Transverse colon (tissue), 4 donors: ENCODE data around the gene PKP3. TPM values are rescaled to one million over a fixed set of nuclear protein-coding genes. Genes with fewer than 3 reads are reported as not detected.

Experiments
- DNase-seq: peaks from one replicate; pipeline ENCODE4 v3.0.0-alpha.2; 2019
- H3K27ac ChIP-seq, 4 donors: fragments of 200-600 bp; sonication (generic); 2 replicates each; pipeline ENCODE4 v1.5.1; 2016 to 2018; ENCODE audit warnings: inconsistent platforms in 4 of 4
- H3K27me3 ChIP-seq: fragments of 200-600 bp; sonication (generic); 2 replicates; pipeline ENCODE4 v1.5.1; 2017; ENCODE audit warnings: inconsistent platforms
- H3K36me3 ChIP-seq, 4 donors: fragments of 200-600 bp; sonication (generic); 2 replicates each; pipeline ENCODE4 v1.5.1; 2017 to 2019; ENCODE audit warnings: inconsistent platforms in 4 of 4
- H3K4me1 ChIP-seq, 4 donors: fragments of 200-600 bp; sonication (generic); 2 replicates each; pipeline ENCODE4 v1.5.1; 2017 to 2020; ENCODE audit warnings: inconsistent platforms in 4 of 4
- H3K4me3 ChIP-seq, 4 donors: fragments of 200-600 bp; sonication (generic); 1 replicate in 1 of 4; 2 replicates in 3 of 4; pipeline versions ENCODE4 v1.5.1 to v1.6.1; 2017 to 2019; ENCODE audit warnings: inconsistent platforms in 4 of 4
- H3K9me3 ChIP-seq, 2 donors: fragments of 200-600 bp; sonication (generic); 2 replicates each; pipeline ENCODE4 v1.5.1; 2017 to 2019; ENCODE audit warnings: inconsistent platforms in 2 of 2
- CTCF ChIP-seq, 5 experiments: fragments of 200-600 bp in 3 of 5; fragments of 450-650 bp in 2 of 5; sonication (generic) in 3 of 5; IDR thresholded peaks; 1 replicate in 2 of 5; 2 replicates in 3 of 5; pipeline ENCODE4 v1.5.1; 2016 to 2017; ENCODE audit warnings: antibody characterized with exemption in 5 of 5, inconsistent platforms in 3 of 5, mild to moderate bottlenecking in 2 of 5, moderate library complexity in 1 of 5
- EP300 ChIP-seq: sonication (generic); formaldehyde crosslinking; IDR thresholded peaks from one replicate; pipeline ENCODE4 v1.6.1; 2017; ENCODE audit warnings: antibody characterized with exemption, low read depth
- POLR2A ChIP-seq: fragments of 450-650 bp; IDR thresholded peaks from one replicate; pipeline ENCODE4 v1.6.1; 2016; ENCODE audit warnings: antibody characterized with exemption, mild to moderate bottlenecking, moderate library complexity
- POLR2AphosphoS5 ChIP-seq, 3 donors: sonication (generic); formaldehyde crosslinking; IDR thresholded peaks; one replicate each; pipeline ENCODE4 v1.6.1; 2016; ENCODE audit warnings: antibody characterized with exemption in 3 of 3
- WGBS, 2 donors: methylation state at CpG; one replicate each; pipeline ENCODE4 v1.1.5; 2018; ENCODE audit warnings: low coverage in 1 of 2; 5-methylcytosine and 5-hydroxymethylcytosine counted together
- in situ Hi-C, 4 donors: fragments of 200-750 bp; cut with MboI; loops; one replicate each; pipeline versions ENCODE4 v1.15.0 to v1.15.1; 2017; ENCODE audit warnings: low sequenced_read_pairs in 3 of 4, low pct_ligation_motif_present in 1 of 4, low pct_unique_long_range_greater_than_20kb in 1 of 4
- intact Hi-C: fragments of 100-400 bp; cut with DNase I; formaldehyde crosslinking; loops from one replicate; pipeline ENCODE4 v1.15.1; 2023; ENCODE audit warnings: low total_unique reads
- total RNA-seq, 4 donors: library from RNA; depleted of rRNA; stranded (reverse); fragments of >200 nt; gene quantifications; one replicate each; pipeline ENCODE4 v1.1.0, GENCODE V29; 2016

Gene PKP3
- total RNA-seq, 4 donors from 2014 or later: 159 to 359 (median 200) TPM

- DNase-seq: peak; percentile 17
- peaks cover 5 to 35% (median 21%) of the 10 kb centered on the region in 4 donors for H3K4me1 ChIP-seq
- H3K36me3 ChIP-seq: no peaks in the 10 kb centered on the region
- intact Hi-C loops (no loop called here), in situ Hi-C loops (no loop called here)
- TF ChIP-seq CTCF (IDR thresholded peaks at IDR 0.05) (no peak), POLR2A (no peak), POLR2AphosphoS5 (IDR thresholded peaks at IDR 0.05) (no peak), EP300 (no peak)
- no peaks in the 10 kb centered on the region for H3K9me3 ChIP-seq
- peaks cover 15% of the 10 kb centered on the region for H3K27me3 ChIP-seq
- WGBS, 2 donors: 12% methylated on average over 27 of the region's 45 CpGs; no CpG with 5 or more reads in 1 of the 2 donors
- peak overlapping the region; percentile 88 to 93 (median 90) for H3K27ac ChIP-seq
- H3K4me3 ChIP-seq: peak overlapping the region; percentile 48 to 68 (median 60)
Observed at GRCh38 chr11:416051-416756, 22.2 kb downstream of the PKP3 start.

- Histone ChIP-seq H3K4me1 (peaks cover 5 to 35% (median 21%) of the 10 kb centered on the region in 4 donors), H3K27ac (peak overlapping the region; percentile 88 to 93 (median 90)), H3K4me3 (peak overlapping the region; percentile 48 to 68 (median 60)), H3K36me3 (no peaks in the 10 kb centered on the region), H3K9me3 (no peaks in the 10 kb centered on the region), H3K27me3 (peaks cover 15% of the 10 kb centered on the region)
- TF ChIP-seq POLR2AphosphoS5 (IDR thresholded peaks at IDR 0.05) (peak in 2 of 3 donors; percentile 40 to 58), EP300 (no peak), POLR2A (peak; percentile 51)
- in situ Hi-C loops (no loop called here), intact Hi-C loops (no loop called here)
- peak; percentile 80 for DNase-seq
- WGBS, 2 donors: 2% methylated on average over 53 of the region's 97 CpGs; no CpG with 5 or more reads in 1 of the 2 donors
Observed at GRCh38 chr11:416757-417621, 23.0 kb downstream of the PKP3 start.

- peak overlapping the region; percentile 88 to 93 (median 90) for H3K27ac ChIP-seq
- H3K9me3 ChIP-seq: no peaks in the 10 kb centered on the region
- no peak for TF ChIP-seq EP300
- TF ChIP-seq POLR2AphosphoS5 (IDR thresholded peaks at IDR 0.05): no peak
- no peak for TF ChIP-seq CTCF (IDR thresholded peaks at IDR 0.05)
- TF ChIP-seq POLR2A: no peak
- no peaks in the 10 kb centered on the region for H3K36me3 ChIP-seq
- H3K27me3 ChIP-seq: peaks cover 15% of the 10 kb centered on the region
- DNase-seq: peak; percentile 8
- in situ Hi-C loops: no loop called here
- WGBS, 2 donors: 0 to 55% methylated on average over 2 to 19 of the region's 19 CpGs
- intact Hi-C loops: no loop called here
- H3K4me3 ChIP-seq: peak overlapping the region in 3 of 4 donors; percentile 54 to 68 (median 66)
- peaks cover 5 to 35% (median 21%) of the 10 kb centered on the region in 4 donors for H3K4me1 ChIP-seq
Observed at GRCh38 chr11:417652-418342, 23.8 kb downstream of the PKP3 start.

- intact Hi-C loops (no loop called here), in situ Hi-C loops (no loop called here)
- peaks cover 5 to 35% (median 21%) of the 10 kb centered on the region in 4 donors for H3K4me1 ChIP-seq
- no peak overlapping the region for H3K4me3 ChIP-seq
- no peaks in the 10 kb centered on the region for H3K9me3 ChIP-seq
- TF ChIP-seq EP300 (no peak), CTCF (IDR thresholded peaks at IDR 0.05) (no peak)
- no peaks in the 10 kb centered on the region for H3K36me3 ChIP-seq
- DNase-seq: peak; percentile 7
- H3K27me3 ChIP-seq: peaks cover 18% of the 10 kb centered on the region
- 90% methylated on average over 2 to 30 of the region's 30 CpGs for WGBS, 2 donors
- H3K27ac ChIP-seq: no peak overlapping the region
Observed at GRCh38 chr11:418343-419247, 24.6 kb downstream of the PKP3 start.
